Right atrium auricular region (tissue), 2 donors: ENCODE results near the gene DNAH10. TPM values are rescaled to one million over a fixed set of nuclear protein-coding genes. Genes with fewer than 3 reads are reported as not detected.

ENCODE experiments used
- DNase-seq: peaks from one replicate; pipeline ENCODE4 v3.0.0-alpha.2; 2019; ENCODE audit warnings: low spot score
- H3K27ac ChIP-seq, 2 donors: fragments of 200-600 bp; sonication (generic); 1 replicate in 1 of 2; 2 replicates in 1 of 2; pipeline ENCODE4 v1.5.1; 2016 to 2019
- H3K27me3 ChIP-seq, 2 donors: fragments of 200-600 bp; sonication (generic); one replicate each; pipeline versions ENCODE4 v1.5.1 to v1.6.0; 2017 to 2019
- H3K36me3 ChIP-seq: fragments of 200-600 bp; sonication (generic); one replicate; pipeline ENCODE4 v1.5.1; 2016
- H3K4me1 ChIP-seq, 2 donors: fragments of 200-600 bp; sonication (generic); one replicate each; pipeline versions ENCODE4 v1.5.1 to v1.6.0; 2017 to 2019
- H3K4me3 ChIP-seq, 2 donors: fragments of 200-600 bp; sonication (generic); 1 replicate in 1 of 2; 2 replicates in 1 of 2; pipeline ENCODE4 v1.5.1; 2017 to 2019; ENCODE audit warnings: mild to moderate bottlenecking in 1 of 2, moderate library complexity in 1 of 2
- H3K9me3 ChIP-seq, 2 donors: fragments of 200-600 bp; sonication (generic); one replicate each; pipeline ENCODE4 v1.5.1; 2019
- CTCF ChIP-seq, 2 donors: fragments of 200-600 bp; sonication (generic); IDR thresholded peaks; one replicate each; pipeline ENCODE4 v1.5.1; 2019; ENCODE audit warnings: antibody characterized with exemption in 2 of 2
- total RNA-seq, 2 donors: library from RNA; depleted of rRNA; stranded (reverse); fragments of >200 nt; gene quantifications; one replicate each; pipeline ENCODE4 v1.1.0, GENCODE V29; 2016

DNAH10 gene
- total RNA-seq, 2 donors from 2014 or later = 0.11 TPM; not detected in 1

GRCh38 chr12:123891516-123892179, 129.5 kb downstream of the DNAH10 start:
- TF ChIP-seq CTCF (IDR thresholded peaks at IDR 0.05) = no peak

GRCh38 chr12:123892180-123892559, 130.1 kb downstream of the DNAH10 start:
- Histone ChIP-seq H3K4me3 (no peak overlapping the region), H3K9me3 (no peaks in the 10 kb centered on the region), H3K27me3 (no peaks in the 10 kb centered on the region), H3K4me1 (no peaks in the 10 kb centered on the region), H3K27ac (no peak overlapping the region), H3K36me3 (no peaks in the 10 kb centered on the region)
- no peak for DNase-seq
- TF ChIP-seq CTCF (IDR thresholded peaks at IDR 0.05) = no peak

More at GRCh38 chr12:123891516-123892179, 129.5 kb downstream of the DNAH10 start:
- Histone ChIP-seq H3K9me3 (no peaks in the 10 kb centered on the region), H3K27ac (no peak overlapping the region), H3K4me1 (no peaks in the 10 kb centered on the region), H3K4me3 (no peak overlapping the region), H3K36me3 (no peaks in the 10 kb centered on the region), H3K27me3 (no peaks in the 10 kb centered on the region)
- DNase-seq = no peak

GRCh38 chr12:123892853-123893252, 130.8 kb downstream of the DNAH10 start:
- no peaks in the 10 kb centered on the region for H3K4me1 ChIP-seq
- no peaks in the 10 kb centered on the region for H3K9me3 ChIP-seq
- H3K4me3 ChIP-seq = no peak overlapping the region
- TF ChIP-seq CTCF (IDR thresholded peaks at IDR 0.05) = no peak
- H3K27ac ChIP-seq = no peak overlapping the region
- no peaks in the 10 kb centered on the region for H3K27me3 ChIP-seq
- no peaks in the 10 kb centered on the region for H3K36me3 ChIP-seq
- DNase-seq = no peak

GRCh38 chr12:123893276-123893675, 131.2 kb downstream of the DNAH10 start:
- no peaks in the 10 kb centered on the region for H3K27me3 ChIP-seq
- TF ChIP-seq CTCF (IDR thresholded peaks at IDR 0.05) = no peak

GRCh38 chr12:123894823-123895345, 132.8 kb downstream of the DNAH10 start:
- Histone ChIP-seq H3K36me3 (no peaks in the 10 kb centered on the region), H3K27ac (no peak overlapping the region), H3K27me3 (no peaks in the 10 kb centered on the region), H3K4me1 (no peaks in the 10 kb centered on the region), H3K4me3 (no peak overlapping the region), H3K9me3 (no peaks in the 10 kb centered on the region)
- no peak for TF ChIP-seq CTCF (IDR thresholded peaks at IDR 0.05)
- DNase-seq = no peak

More at GRCh38 chr12:123893276-123893675, 131.2 kb downstream of the DNAH10 start:
- no peaks in the 10 kb centered on the region for H3K36me3 ChIP-seq
- no peaks in the 10 kb centered on the region for H3K4me1 ChIP-seq
- H3K9me3 ChIP-seq = no peaks in the 10 kb centered on the region
- no peak for DNase-seq
- no peak overlapping the region for H3K4me3 ChIP-seq
- H3K27ac ChIP-seq = no peak overlapping the region

- H3K9me3 ChIP-seq = no peaks in the 10 kb centered on the region
- H3K4me3 ChIP-seq = no peak overlapping the region
- H3K27me3 ChIP-seq = no peaks in the 10 kb centered on the region
- no peaks in the 10 kb centered on the region for H3K4me1 ChIP-seq
- no peak for DNase-seq
- H3K36me3 ChIP-seq = no peaks in the 10 kb centered on the region
- no peak for TF ChIP-seq CTCF (IDR thresholded peaks at IDR 0.05)
- H3K27ac ChIP-seq = no peak overlapping the region
Measured at GRCh38 chr12:123895451-123895850, 133.3 kb downstream of the DNAH10 start.
